PFSK-1 (cell line): ENCODE measurements around the gene DNER.

Experiments
- FOXP2 ChIP-seq: optimal IDR thresholded peaks from 2 replicates; pipeline ENCODE3; 2011; ENCODE audit warnings: borderline replicate concordance, control low read depth, inconsistent platforms; ENCODE audit not compliant: insufficient read depth; ENCODE audit errors: extremely low read length, extremely low read depth
- POLR2AphosphoS5 ChIP-seq: IDR thresholded peaks from 2 replicates; pipeline ENCODE4 v1.6.1; 2012; ENCODE audit warnings: low read depth, mild to moderate bottlenecking, control low read depth, low read length, moderate library complexity
- REST ChIP-seq, 2 experiments: IDR thresholded peaks; 2 replicates each; pipeline versions ENCODE4 v1.6.1 to v1.8.0; 2011 to 2012; ENCODE audit warnings: low read depth in 2 of 2, low read length in 2 of 2, control low read depth in 1 of 2, inconsistent platforms in 1 of 2, mild to moderate bottlenecking in 1 of 2, moderate library complexity in 1 of 2; ENCODE audit not compliant: insufficient read depth in 1 of 2
- SIN3A ChIP-seq: IDR thresholded peaks from 2 replicates; pipeline ENCODE4 v1.6.1; 2012; ENCODE audit warnings: mild to moderate bottlenecking, low read length, moderate library complexity, borderline replicate concordance; ENCODE audit not compliant: insufficient read depth
- TAF1 ChIP-seq: IDR thresholded peaks from 2 replicates; pipeline ENCODE4 v1.6.1; 2012; ENCODE audit warnings: low read length, control low read depth, borderline replicate concordance; ENCODE audit not compliant: insufficient read depth

Gene DNER

GRCh38 chr2:229416116-229416694 is 298.1 kb downstream of the DNER start:
- TF ChIP-seq TAF1 = no peak
- TF ChIP-seq REST (IDR thresholded peaks at IDR 0.05; ENCODE audit: insufficient read depth in 1 of 2, low read depth in 2 of 2, low read length in 2 of 2) = no peak
- TF ChIP-seq POLR2AphosphoS5 = no peak
- no peak for TF ChIP-seq SIN3A
- no peak for TF ChIP-seq FOXP2

GRCh38 chr2:229414631-229415030 is 299.7 kb downstream of the DNER start:
- no peak for TF ChIP-seq TAF1
- no peak for TF ChIP-seq FOXP2
- no peak for TF ChIP-seq REST (IDR thresholded peaks at IDR 0.05; ENCODE audit: insufficient read depth in 1 of 2, low read depth in 2 of 2, low read length in 2 of 2)
- no peak for TF ChIP-seq POLR2AphosphoS5
- TF ChIP-seq SIN3A = no peak

- no peak for TF ChIP-seq REST (IDR thresholded peaks at IDR 0.05; ENCODE audit: insufficient read depth in 1 of 2, low read depth in 2 of 2, low read length in 2 of 2)
- TF ChIP-seq FOXP2 = no peak
- no peak for TF ChIP-seq SIN3A
- TF ChIP-seq TAF1 = no peak
Measured at GRCh38 chr2:229412686-229413085, 301.7 kb downstream of the DNER start.

GRCh38 chr2:229410946-229411345 is 303.4 kb downstream of the DNER start:
- no peak for TF ChIP-seq FOXP2
- no peak for TF ChIP-seq TAF1
- no peak for TF ChIP-seq POLR2AphosphoS5
- TF ChIP-seq SIN3A = no peak
- TF ChIP-seq REST (IDR thresholded peaks at IDR 0.05; ENCODE audit: insufficient read depth in 1 of 2, low read depth in 2 of 2, low read length in 2 of 2) = no peak

GRCh38 chr2:229410264-229410663 is 304.1 kb downstream of the DNER start:
- TF ChIP-seq FOXP2 (no peak), SIN3A (no peak), REST (IDR thresholded peaks at IDR 0.05; ENCODE audit: insufficient read depth in 1 of 2, low read depth in 2 of 2, low read length in 2 of 2) (no peak), POLR2AphosphoS5 (no peak), TAF1 (no peak)
